Loucy (cell line): ENCODE results near the gene PLXNA3.

Source experiments
- H2AFZ ChIP-seq: fragments of 200-600 bp; sonication (generic); 2 replicates; pipeline ENCODE4 v1.6.0; 2016; ENCODE audit warnings: antibody characterized with exemption, mild to moderate bottlenecking, low read length, moderate library complexity
- H3F3A ChIP-seq: fragments of 200-600 bp; 2 replicates; pipeline ENCODE4 v1.6.0; 2016; ENCODE audit warnings: antibody characterized with exemption, low read depth, mild to moderate bottlenecking
- H3K27me3 ChIP-seq: fragments of 200-600 bp; sonication (generic); 2 replicates; pipeline ENCODE4 v1.6.1; 2014; ENCODE audit warnings: low read length, mild to moderate bottlenecking; ENCODE audit not compliant: insufficient read depth, poor library complexity, severe bottlenecking
- H3K36me3 ChIP-seq: fragments of 200-600 bp; sonication (generic); 2 replicates; pipeline ENCODE4 v1.6.1; 2016; ENCODE audit warnings: low read length; ENCODE audit not compliant: insufficient read depth
- H3K4me1 ChIP-seq: fragments of 200-600 bp; sonication (generic); 2 replicates; pipeline ENCODE4 v1.5.1; 2014; ENCODE audit warnings: low read length, mild to moderate bottlenecking; ENCODE audit not compliant: insufficient read depth, poor library complexity, severe bottlenecking
- H3K4me2 ChIP-seq: fragments of 200-600 bp; sonication (generic); 2 replicates; pipeline ENCODE4 v1.6.0; 2014; ENCODE audit warnings: antibody characterized with exemption, low read length, low read depth, mild to moderate bottlenecking; ENCODE audit not compliant: poor library complexity, severe bottlenecking
- H3K4me3 ChIP-seq: fragments of 200-600 bp; sonication (generic); 2 replicates; pipeline ENCODE4 v1.5.1; 2014; ENCODE audit warnings: low read length, mild to moderate bottlenecking, mixed read lengths; ENCODE audit not compliant: poor library complexity, severe bottlenecking
- H3K79me2 ChIP-seq: fragments of 200-600 bp; sonication (generic); 2 replicates; pipeline ENCODE4 v1.6.1; 2014; ENCODE audit warnings: low read length; ENCODE audit not compliant: insufficient read depth
- H3K9ac ChIP-seq: fragments of 200-600 bp; sonication (generic); 2 replicates; pipeline ENCODE4 v1.6.0; 2014; ENCODE audit warnings: mild to moderate bottlenecking, low read depth, low read length, moderate library complexity; ENCODE audit not compliant: poor library complexity, severe bottlenecking
- H3K9me2 ChIP-seq: fragments of 200-600 bp; sonication (generic); replicated peaks from 2 replicates; pipeline ENCODE4 v1.6.1; 2016; ENCODE audit warnings: low read depth, low read length, mixed read lengths
- H3K9me3 ChIP-seq: fragments of 200-600 bp; sonication (generic); 2 replicates; pipeline ENCODE4 v1.6.1; 2014; ENCODE audit warnings: mild to moderate bottlenecking, antibody characterized with exemption, low read length, low read depth; ENCODE audit not compliant: insufficient read depth
- H4K20me1 ChIP-seq: fragments of 200-600 bp; sonication (generic); 2 replicates; pipeline ENCODE4 v1.6.0; 2014; ENCODE audit warnings: antibody characterized with exemption, low read length, mild to moderate bottlenecking; ENCODE audit not compliant: insufficient read depth, poor library complexity, severe bottlenecking
- EZH2phosphoT487 ChIP-seq: fragments of 200-600 bp; IDR thresholded peaks from 2 replicates; pipeline ENCODE4 v1.6.1; 2018; ENCODE audit warnings: antibody characterized with exemption, mild to moderate bottlenecking, moderate library complexity, borderline replicate concordance
- TF ChIP-seq, protein P1 (sequence below): fragments of 200-600 bp; sonication (generic); conservative IDR thresholded peaks from 2 replicates; pipeline ENCODE4 v1.5.1; 2014; ENCODE audit warnings: mild to moderate bottlenecking, antibody characterized with exemption, low read length

PLXNA3 gene

DNA sequence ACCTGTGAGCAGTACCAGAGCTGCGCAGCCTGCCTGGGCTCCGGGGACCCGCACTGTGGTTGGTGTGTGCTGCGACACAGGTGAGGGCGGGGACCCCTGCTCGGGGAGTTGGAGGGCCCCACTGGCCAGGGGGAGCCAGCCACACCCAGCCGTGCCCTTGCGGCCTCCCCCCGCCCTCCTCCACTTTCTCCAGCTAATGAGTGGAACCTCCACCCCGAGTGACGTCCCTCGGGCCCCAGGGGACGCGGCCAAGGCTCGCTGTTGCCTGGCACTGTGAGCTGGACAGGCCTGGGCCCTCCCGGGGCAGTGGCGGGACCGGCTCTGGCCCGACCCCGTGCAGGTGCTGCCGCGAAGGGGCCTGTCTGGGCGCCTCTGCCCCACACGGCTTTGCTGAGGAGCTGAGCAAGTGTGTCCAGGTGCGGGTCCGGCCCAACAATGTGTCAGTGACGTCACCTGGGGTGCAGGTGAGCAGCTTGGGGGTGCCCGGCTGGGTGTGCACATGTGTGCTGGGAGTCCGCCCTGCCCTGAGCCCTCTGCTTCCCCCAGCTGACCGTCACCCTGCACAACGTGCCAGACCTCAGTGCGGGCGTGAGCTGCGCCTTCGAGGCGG lies 5.6 kb downstream of the PLXNA3 start:
- Histone ChIP-seq H2AFZ (no peak overlapping the region), H3K9me2 (no peaks in the 10 kb centered on the region), H3K9ac (no peak overlapping the region), H3K27me3 (no peaks in the 10 kb centered on the region), H3K4me1 (no peaks in the 10 kb centered on the region), H3K9me3 (no peaks in the 10 kb centered on the region), H3K4me2 (no peak overlapping the region), H3K36me3 (no peaks in the 10 kb centered on the region; the same call in 1 of the 2 replicates), H3K79me2 (peaks cover 8% of the 10 kb centered on the region; the same call in 1 of the 2 replicates), H3K4me3 (no peak overlapping the region), H4K20me1 (no peaks in the 10 kb centered on the region), H3F3A (no peaks in the 10 kb centered on the region)
- TF ChIP-seq EZH2phosphoT487 = no peak
- TF ChIP-seq, protein P1, sequence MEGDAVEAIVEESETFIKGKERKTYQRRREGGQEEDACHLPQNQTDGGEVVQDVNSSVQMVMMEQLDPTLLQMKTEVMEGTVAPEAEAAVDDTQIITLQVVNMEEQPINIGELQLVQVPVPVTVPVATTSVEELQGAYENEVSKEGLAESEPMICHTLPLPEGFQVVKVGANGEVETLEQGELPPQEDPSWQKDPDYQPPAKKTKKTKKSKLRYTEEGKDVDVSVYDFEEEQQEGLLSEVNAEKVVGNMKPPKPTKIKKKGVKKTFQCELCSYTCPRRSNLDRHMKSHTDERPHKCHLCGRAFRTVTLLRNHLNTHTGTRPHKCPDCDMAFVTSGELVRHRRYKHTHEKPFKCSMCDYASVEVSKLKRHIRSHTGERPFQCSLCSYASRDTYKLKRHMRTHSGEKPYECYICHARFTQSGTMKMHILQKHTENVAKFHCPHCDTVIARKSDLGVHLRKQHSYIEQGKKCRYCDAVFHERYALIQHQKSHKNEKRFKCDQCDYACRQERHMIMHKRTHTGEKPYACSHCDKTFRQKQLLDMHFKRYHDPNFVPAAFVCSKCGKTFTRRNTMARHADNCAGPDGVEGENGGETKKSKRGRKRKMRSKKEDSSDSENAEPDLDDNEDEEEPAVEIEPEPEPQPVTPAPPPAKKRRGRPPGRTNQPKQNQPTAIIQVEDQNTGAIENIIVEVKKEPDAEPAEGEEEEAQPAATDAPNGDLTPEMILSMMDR = no peak

DNA sequence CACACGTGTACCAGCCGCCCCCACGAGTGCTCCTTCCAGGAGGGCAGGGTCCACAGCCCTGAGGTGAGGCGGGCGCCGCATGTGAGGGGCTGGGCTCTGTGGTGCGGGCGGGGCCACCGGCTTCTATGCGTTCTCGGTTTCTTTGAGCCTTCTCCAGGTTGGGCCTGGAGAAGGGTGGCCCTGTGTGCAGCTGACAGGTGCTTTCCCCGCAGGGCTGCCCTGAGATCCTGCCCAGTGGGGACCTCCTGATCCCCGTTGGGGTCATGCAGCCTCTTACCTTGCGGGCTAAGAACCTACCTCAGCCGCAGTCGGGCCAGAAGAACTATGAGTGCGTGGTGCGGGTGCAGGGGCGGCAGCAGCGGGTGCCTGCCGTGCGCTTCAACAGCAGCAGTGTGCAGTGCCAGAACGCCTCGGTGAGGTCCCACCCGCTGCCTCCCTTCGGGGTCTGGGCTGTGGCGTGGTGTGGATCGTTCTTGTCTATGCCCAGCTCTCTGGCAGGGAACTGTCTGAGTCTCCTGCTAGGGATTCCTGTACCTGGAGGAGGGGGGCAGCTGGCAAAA lies 6.8 kb downstream of the PLXNA3 start:
- no peaks in the 10 kb centered on the region for H3K9me2 ChIP-seq
- H2AFZ ChIP-seq = no peak overlapping the region
- no peaks in the 10 kb centered on the region; the same call in 1 of the 2 replicates for H3K36me3 ChIP-seq

DNA sequence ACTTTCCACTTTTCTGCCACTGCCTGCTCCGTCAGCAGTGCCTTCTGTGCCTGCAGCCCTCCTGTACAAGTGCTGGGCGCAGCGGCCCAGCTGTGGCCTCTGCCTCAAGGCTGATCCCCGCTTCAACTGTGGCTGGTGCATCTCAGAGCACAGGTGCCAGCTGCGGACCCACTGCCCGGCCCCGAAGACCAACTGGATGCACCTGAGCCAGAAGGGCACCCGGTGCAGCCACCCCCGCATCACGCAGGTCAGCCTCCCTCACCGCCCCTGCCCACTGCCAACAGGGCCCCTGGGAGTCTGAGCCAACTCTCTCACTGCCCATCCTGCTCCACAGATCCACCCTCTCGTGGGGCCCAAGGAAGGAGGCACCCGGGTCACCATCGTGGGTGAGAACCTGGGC lies 7.5 kb downstream of the PLXNA3 start:
- Histone ChIP-seq H3F3A (no peaks in the 10 kb centered on the region), H2AFZ (no peak overlapping the region), H3K4me1 (no peaks in the 10 kb centered on the region), H3K4me3 (no peak overlapping the region), H3K27me3 (no peaks in the 10 kb centered on the region), H3K79me2 (no peaks in the 10 kb centered on the region), H3K36me3 (no peaks in the 10 kb centered on the region; the same call in 1 of the 2 replicates), H3K9me3 (no peaks in the 10 kb centered on the region), H3K9ac (no peak overlapping the region), H4K20me1 (no peaks in the 10 kb centered on the region), H3K9me2 (no peaks in the 10 kb centered on the region), H3K4me2 (no peak overlapping the region)
- TF ChIP-seq, protein P1 = no peak
- no peak for TF ChIP-seq EZH2phosphoT487

More for the DNA sequence above, 6.8 kb downstream of the PLXNA3 start:
- Histone ChIP-seq H3K9ac (no peak overlapping the region), H3K4me3 (no peak overlapping the region), H4K20me1 (no peaks in the 10 kb centered on the region), H3K4me1 (no peaks in the 10 kb centered on the region), H3K27me3 (no peaks in the 10 kb centered on the region), H3K9me3 (no peaks in the 10 kb centered on the region), H3K79me2 (peaks cover 3% of the 10 kb centered on the region; the same call in 1 of the 2 replicates), H3F3A (no peaks in the 10 kb centered on the region), H3K4me2 (no peak overlapping the region)
- no peak for TF ChIP-seq EZH2phosphoT487
- TF ChIP-seq, protein P1 = no peak
